K562 (cell line): ENCODE results near the gene DCAF4. TPM values are rescaled to one million over a fixed set of nuclear protein-coding genes. Genes with fewer than 3 reads are reported as not detected.
A peak's percentile ranks its signal among the peaks of the same experiment; 100 is the strongest.

Experiments
- BRD9 ChIP-seq: fragments of 450-650 bp; IDR thresholded peaks from 2 replicates; pipeline ENCODE4 v1.6.1; 2018; ENCODE audit warnings: low read depth; ENCODE audit not compliant: partially characterized antibody
- CCNT2 ChIP-seq: IDR thresholded peaks from 2 replicates; pipeline ENCODE4 v1.6.1; 2011; ENCODE audit warnings: borderline replicate concordance, low read depth, mild to moderate bottlenecking, moderate library complexity, mixed read lengths, low read length; ENCODE audit not compliant: insufficient read length; ENCODE audit errors: extremely low read depth
- FOXK2 ChIP-seq, 2 experiments: fragments of 450-650 bp; IDR thresholded peaks in 1 of 2; conservative IDR thresholded peaks in 1 of 2; 2 replicates each; pipeline ENCODE4 v1.6.1; 2016; ENCODE audit warnings: low read depth in 2 of 2, mild to moderate bottlenecking in 1 of 2
- HDAC1 ChIP-seq, 2 experiments: fragments of 450-650 bp; IDR thresholded peaks; 2 replicates each; pipeline ENCODE4 v1.6.1; 2016 to 2017; ENCODE audit warnings: inconsistent platforms in 1 of 2, mild to moderate bottlenecking in 1 of 2, moderate library complexity in 1 of 2
- KDM2B ChIP-seq: fragments of 250-450 bp; sonication (Bioruptor Pico); IDR thresholded peaks from 2 replicates; pipeline ENCODE4 v1.8.0; 2021; ENCODE audit warnings: mild to moderate bottlenecking, moderate library complexity
- L3MBTL2 ChIP-seq: fragments of 450-650 bp; IDR thresholded peaks from 2 replicates; pipeline ENCODE4 v1.6.1; 2016; ENCODE audit warnings: mild to moderate bottlenecking, moderate library complexity
- NR3C1 ChIP-seq: sonication (generic); formaldehyde crosslinking; IDR thresholded peaks from 2 replicates; pipeline ENCODE4 v1.8.1; 2022; ENCODE audit warnings: missing genetic modification reagents
- NRF1 ChIP-seq, 2 experiments: fragments of 450-650 bp; IDR thresholded peaks in 1 of 2; conservative IDR thresholded peaks in 1 of 2; 2 replicates each; pipeline ENCODE4 v1.6.1; 2014; ENCODE audit warnings: mild to moderate bottlenecking in 2 of 2
- RBM25 ChIP-seq: fragments of 200-400 bp; formaldehyde crosslinking; IDR thresholded peaks from 2 replicates; pipeline ENCODE4 v1.6.1; 2018; ENCODE audit warnings: low read length, low read depth, moderate library complexity; ENCODE audit not compliant: severe bottlenecking
- RBM39 ChIP-seq: fragments of 200-400 bp; formaldehyde crosslinking; optimal IDR thresholded peaks from 2 replicates; pipeline ENCODE3; 2018; ENCODE audit warnings: low read depth, low read length
- U2AF1 ChIP-seq: fragments of 200-400 bp; formaldehyde crosslinking; optimal IDR thresholded peaks from 2 replicates; pipeline ENCODE3; 2017; ENCODE audit warnings: mild to moderate bottlenecking, low read depth, low read length, moderate library complexity
- XRCC4 ChIP-seq: IDR thresholded peaks from one replicate; pipeline ENCODE4 v1.6.1; 2011; ENCODE audit not compliant: insufficient read depth, insufficient read length; ENCODE audit errors: extremely low read depth
- XRCC5 ChIP-seq: fragments of 200-400 bp; formaldehyde crosslinking; IDR thresholded peaks from 2 replicates; pipeline ENCODE4 v1.6.1; 2017; ENCODE audit warnings: low read depth, mild to moderate bottlenecking, low read length
- ZNF551 ChIP-seq: fragments of 250-450 bp; sonication (Bioruptor Pico); IDR thresholded peaks from 2 replicates; pipeline ENCODE4 v1.5.0; 2021; ENCODE audit warnings: mild to moderate bottlenecking, moderate library complexity
- polyA plus RNA-seq, 8 experiments: library from polyadenylated mRNA; depleted of rRNA in 4 of 8; stranded (reverse) in 5 of 8; unstranded in 3 of 8; fragments of >200 nt; fragmentation: Nextera tagmentation in 2 of 8; fragmentation: Illumina TruSeq in 1 of 8; extraction: Ambion mirVana in 2 of 8; extraction: Trizol in 1 of 8; gene quantifications; 2 replicates each; pipeline versions ENCODE4 v1.2.1 to v1.2.3, GENCODE V29; 2011 to 2014; ENCODE audit warnings: inconsistent platforms in 1 of 8, missing spikeins in 1 of 8
- total RNA-seq, 7 experiments: library from RNA; depleted of rRNA in 6 of 7; stranded (reverse); fragments of >200 nt in 6 of 7; fragmentation: Illumina TruSeq in 2 of 7; extraction: Trizol in 2 of 7; gene quantifications; 2 replicates each; pipeline versions ENCODE4 v1.2.1 to v1.2.3, GENCODE V29; 2011 to 2021; ENCODE audit warnings: low replicate concordance in 1 of 7
- TF ChIP-seq, protein P1 (sequence below): sonication (generic); formaldehyde crosslinking; IDR thresholded peaks from 2 replicates; pipeline ENCODE4 v1.8.0; 2022; ENCODE audit warnings: mild to moderate bottlenecking, missing genetic modification reagents
- TF ChIP-seq, protein P2 (sequence below): fragments of 250-450 bp; sonication (Bioruptor Pico); IDR thresholded peaks from 2 replicates; pipeline ENCODE4 v1.8.0; 2022; ENCODE audit warnings: moderate library complexity, mild to moderate bottlenecking, inconsistent platforms
- TF ChIP-seq, protein P3 (sequence below): sonication (generic); formaldehyde crosslinking; IDR thresholded peaks from 2 replicates; pipeline ENCODE4 v1.8.1; 2023; ENCODE audit warnings: mild to moderate bottlenecking, missing genetic modification reagents
- TF ChIP-seq, protein P4 (sequence below): fragments of 200-400 bp; formaldehyde crosslinking; IDR thresholded peaks from 2 replicates; pipeline ENCODE4 v1.6.1; 2017; ENCODE audit warnings: mild to moderate bottlenecking, low read depth, low read length, moderate library complexity

DCAF4 gene
- total and polyA plus RNA-seq, 9 of the 15 experiments (the other 6 are each of a cell fraction or from before 2014, with no cell fraction given): 2.7 to 49.2 (median 22.9) TPM

DNA sequence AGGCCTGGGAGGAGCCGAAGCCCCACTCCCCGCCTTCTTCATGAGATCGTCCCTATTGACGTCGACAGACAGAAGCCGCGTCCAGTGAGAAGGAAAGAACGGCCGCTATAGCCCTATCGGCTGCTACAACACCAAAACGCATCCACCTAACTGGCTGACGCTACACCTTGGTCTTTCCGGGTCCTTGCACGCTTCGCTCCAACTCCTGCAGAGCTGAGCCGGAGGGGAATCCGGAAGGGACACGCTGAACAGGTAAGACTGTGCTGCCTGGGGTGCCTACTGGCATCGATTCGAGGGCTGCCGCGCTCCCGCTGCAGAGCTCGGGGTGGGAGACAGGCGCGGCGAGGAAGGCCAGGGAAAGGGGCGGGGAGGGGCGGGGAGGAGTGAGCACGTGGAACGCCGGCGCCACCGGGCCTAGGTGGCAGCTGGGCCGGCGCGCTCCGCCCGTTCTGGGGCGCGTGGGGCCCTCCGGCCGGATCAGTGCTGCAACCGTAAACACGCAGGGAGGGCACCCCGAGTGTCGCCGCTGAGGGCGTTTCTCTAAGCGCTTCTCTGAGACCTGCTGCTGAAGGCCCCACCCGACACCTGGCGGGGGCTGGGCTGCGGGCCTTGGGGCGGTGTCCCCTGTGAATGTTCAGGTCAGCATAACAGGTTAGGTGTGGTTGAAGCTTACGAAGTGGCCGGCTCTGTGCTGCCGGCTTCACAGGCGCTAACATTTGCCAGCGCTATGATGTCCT is at the start of gene DCAF4 (continued):
- TF ChIP-seq, protein P1, sequence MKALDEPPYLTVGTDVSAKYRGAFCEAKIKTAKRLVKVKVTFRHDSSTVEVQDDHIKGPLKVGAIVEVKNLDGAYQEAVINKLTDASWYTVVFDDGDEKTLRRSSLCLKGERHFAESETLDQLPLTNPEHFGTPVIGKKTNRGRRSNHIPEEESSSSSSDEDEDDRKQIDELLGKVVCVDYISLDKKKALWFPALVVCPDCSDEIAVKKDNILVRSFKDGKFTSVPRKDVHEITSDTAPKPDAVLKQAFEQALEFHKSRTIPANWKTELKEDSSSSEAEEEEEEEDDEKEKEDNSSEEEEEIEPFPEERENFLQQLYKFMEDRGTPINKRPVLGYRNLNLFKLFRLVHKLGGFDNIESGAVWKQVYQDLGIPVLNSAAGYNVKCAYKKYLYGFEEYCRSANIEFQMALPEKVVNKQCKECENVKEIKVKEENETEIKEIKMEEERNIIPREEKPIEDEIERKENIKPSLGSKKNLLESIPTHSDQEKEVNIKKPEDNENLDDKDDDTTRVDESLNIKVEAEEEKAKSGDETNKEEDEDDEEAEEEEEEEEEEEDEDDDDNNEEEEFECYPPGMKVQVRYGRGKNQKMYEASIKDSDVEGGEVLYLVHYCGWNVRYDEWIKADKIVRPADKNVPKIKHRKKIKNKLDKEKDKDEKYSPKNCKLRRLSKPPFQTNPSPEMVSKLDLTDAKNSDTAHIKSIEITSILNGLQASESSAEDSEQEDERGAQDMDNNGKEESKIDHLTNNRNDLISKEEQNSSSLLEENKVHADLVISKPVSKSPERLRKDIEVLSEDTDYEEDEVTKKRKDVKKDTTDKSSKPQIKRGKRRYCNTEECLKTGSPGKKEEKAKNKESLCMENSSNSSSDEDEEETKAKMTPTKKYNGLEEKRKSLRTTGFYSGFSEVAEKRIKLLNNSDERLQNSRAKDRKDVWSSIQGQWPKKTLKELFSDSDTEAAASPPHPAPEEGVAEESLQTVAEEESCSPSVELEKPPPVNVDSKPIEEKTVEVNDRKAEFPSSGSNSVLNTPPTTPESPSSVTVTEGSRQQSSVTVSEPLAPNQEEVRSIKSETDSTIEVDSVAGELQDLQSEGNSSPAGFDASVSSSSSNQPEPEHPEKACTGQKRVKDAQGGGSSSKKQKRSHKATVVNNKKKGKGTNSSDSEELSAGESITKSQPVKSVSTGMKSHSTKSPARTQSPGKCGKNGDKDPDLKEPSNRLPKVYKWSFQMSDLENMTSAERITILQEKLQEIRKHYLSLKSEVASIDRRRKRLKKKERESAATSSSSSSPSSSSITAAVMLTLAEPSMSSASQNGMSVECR (CRISPR knock-in tag): peak; percentile 93
- TF ChIP-seq ZNF551: no peak
- TF ChIP-seq NRF1 (conservative IDR thresholded peaks at IDR 0.05 in 1 of 2, IDR thresholded peaks at IDR 0.05 in 1 of 2): 0 out of 4 replicates have a peak, but pooled peaks have one; percentile 3 to 36
- peak; percentile 29 for TF ChIP-seq CCNT2
- TF ChIP-seq, protein P2, sequence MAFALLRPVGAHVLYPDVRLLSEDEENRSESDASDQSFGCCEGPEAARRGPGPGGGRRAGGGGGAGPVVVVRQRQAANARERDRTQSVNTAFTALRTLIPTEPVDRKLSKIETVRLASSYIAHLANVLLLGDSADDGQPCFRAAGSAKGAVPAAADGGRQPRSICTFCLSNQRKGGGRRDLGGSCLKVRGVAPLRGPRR (CRISPR knock-in tag): no peak
- TF ChIP-seq U2AF1: no peak
- peak; percentile 71 for TF ChIP-seq RBM25
- TF ChIP-seq HDAC1 (IDR thresholded peaks at IDR 0.05): peak; percentile 68 to 99; a peak in 3 of 4 replicates
- TF ChIP-seq FOXK2 (conservative IDR thresholded peaks at IDR 0.05 in 1 of 2, IDR thresholded peaks at IDR 0.05 in 1 of 2; ENCODE audit: low read depth in 2 of 2): peak; percentile 75 to 79
- 0 out of 2 replicates have a peak, but pooled peaks have one; percentile 54 for TF ChIP-seq NR3C1 (CRISPR knock-in tag)
- TF ChIP-seq XRCC5: no peak
- TF ChIP-seq, protein P3, sequence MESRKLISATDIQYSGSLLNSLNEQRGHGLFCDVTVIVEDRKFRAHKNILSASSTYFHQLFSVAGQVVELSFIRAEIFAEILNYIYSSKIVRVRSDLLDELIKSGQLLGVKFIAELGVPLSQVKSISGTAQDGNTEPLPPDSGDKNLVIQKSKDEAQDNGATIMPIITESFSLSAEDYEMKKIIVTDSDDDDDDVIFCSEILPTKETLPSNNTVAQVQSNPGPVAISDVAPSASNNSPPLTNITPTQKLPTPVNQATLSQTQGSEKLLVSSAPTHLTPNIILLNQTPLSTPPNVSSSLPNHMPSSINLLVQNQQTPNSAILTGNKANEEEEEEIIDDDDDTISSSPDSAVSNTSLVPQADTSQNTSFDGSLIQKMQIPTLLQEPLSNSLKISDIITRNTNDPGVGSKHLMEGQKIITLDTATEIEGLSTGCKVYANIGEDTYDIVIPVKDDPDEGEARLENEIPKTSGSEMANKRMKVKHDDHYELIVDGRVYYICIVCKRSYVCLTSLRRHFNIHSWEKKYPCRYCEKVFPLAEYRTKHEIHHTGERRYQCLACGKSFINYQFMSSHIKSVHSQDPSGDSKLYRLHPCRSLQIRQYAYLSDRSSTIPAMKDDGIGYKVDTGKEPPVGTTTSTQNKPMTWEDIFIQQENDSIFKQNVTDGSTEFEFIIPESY (CRISPR knock-in tag): 0 out of 2 replicates have a peak, but pooled peaks have one; percentile 68
- no peak for TF ChIP-seq BRD9
- TF ChIP-seq, protein P4, sequence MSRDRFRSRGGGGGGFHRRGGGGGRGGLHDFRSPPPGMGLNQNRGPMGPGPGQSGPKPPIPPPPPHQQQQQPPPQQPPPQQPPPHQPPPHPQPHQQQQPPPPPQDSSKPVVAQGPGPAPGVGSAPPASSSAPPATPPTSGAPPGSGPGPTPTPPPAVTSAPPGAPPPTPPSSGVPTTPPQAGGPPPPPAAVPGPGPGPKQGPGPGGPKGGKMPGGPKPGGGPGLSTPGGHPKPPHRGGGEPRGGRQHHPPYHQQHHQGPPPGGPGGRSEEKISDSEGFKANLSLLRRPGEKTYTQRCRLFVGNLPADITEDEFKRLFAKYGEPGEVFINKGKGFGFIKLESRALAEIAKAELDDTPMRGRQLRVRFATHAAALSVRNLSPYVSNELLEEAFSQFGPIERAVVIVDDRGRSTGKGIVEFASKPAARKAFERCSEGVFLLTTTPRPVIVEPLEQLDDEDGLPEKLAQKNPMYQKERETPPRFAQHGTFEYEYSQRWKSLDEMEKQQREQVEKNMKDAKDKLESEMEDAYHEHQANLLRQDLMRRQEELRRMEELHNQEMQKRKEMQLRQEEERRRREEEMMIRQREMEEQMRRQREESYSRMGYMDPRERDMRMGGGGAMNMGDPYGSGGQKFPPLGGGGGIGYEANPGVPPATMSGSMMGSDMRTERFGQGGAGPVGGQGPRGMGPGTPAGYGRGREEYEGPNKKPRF: no peak
- TF ChIP-seq RBM39: no peak
- TF ChIP-seq KDM2B (CRISPR knock-in tag): no peak
- peak; percentile 45; the same call in 1 of the 2 replicates for TF ChIP-seq L3MBTL2
- TF ChIP-seq XRCC4: no peak
